C4-2B (cell line): ENCODE data around the gene TAF11L13.

Experiments
- CTCF ChIP-seq: fragments of 450-650 bp; conservative IDR thresholded peaks from 2 replicates; pipeline ENCODE4 v1.5.1; 2017; ENCODE audit warnings: mild to moderate bottlenecking
- ZFX ChIP-seq: fragments of 450-650 bp; IDR thresholded peaks from 2 replicates; pipeline ENCODE4 v1.6.1; 2017

- peak; percentile 67 for TF ChIP-seq CTCF
- TF ChIP-seq ZFX = no peak
These were observed 11.3 kb upstream of the TAF11L13 start for GRCh38 chr5:17620627-17621026.
